ENCODE measurements around the gene TRIM5.

GRCh38 chr11:5646139-5646538 is 38.7 kb downstream of the TRIM5 start:
- TF ChIP-seq EZH2 (IDR thresholded peaks at IDR 0.05; ENCODE audit: borderline replicate concordance) (no peak), CTCF (IDR thresholded peaks at IDR 0.05; ENCODE audit: poor library complexity) (no peak)
